OCI-LY7 (cell line): ENCODE results near the gene OLFM1.

Experiments used
- EZH2phosphoT487 ChIP-seq: fragments of 200-600 bp; sonication (generic); IDR thresholded peaks from 2 replicates; pipeline ENCODE4 v1.6.1; 2018; ENCODE audit warnings: low read depth, borderline replicate concordance, mild to moderate bottlenecking, mixed run types, antibody characterized with exemption, low read length, moderate library complexity, mixed read lengths
- TF ChIP-seq, protein P1 (sequence below): fragments of 200-600 bp; sonication (generic); conservative IDR thresholded peaks from 2 replicates; pipeline ENCODE4 v1.5.1; 2014; ENCODE audit warnings: mild to moderate bottlenecking, antibody characterized with exemption, low read length, moderate library complexity, mixed read lengths

DNA sequence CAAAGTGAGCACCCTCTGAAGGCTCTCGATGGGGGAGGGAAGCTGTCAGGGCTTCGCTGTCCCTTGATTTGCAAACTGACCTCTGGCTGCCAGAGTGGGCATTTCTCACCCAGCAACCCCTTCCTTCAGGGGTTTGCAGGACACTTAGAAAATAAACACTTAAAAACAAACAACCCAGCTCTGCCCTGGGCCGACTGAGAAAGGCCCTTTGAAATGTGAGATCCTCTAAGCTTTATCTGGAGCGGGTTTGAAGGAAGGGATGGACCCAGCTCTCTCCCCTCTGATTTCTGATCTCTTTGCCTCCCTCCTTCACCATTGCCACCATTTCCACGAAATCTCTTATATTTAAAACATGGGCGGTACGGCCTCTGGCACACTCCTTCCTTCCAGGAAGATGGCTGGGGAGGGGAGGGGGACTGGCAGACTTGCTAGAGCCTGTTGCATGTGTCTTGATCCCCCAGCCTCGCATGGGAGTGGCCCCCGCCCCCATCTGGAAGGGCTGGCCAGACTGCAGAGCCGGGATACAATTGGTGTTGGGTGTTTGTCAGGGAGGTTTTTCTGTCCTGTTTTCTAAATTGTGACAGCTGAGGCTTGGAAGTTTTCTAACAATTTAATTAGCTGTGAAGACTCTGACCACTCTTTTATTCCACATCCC lies 20.2 kb downstream of the OLFM1 start:
- TF ChIP-seq, protein P1, sequence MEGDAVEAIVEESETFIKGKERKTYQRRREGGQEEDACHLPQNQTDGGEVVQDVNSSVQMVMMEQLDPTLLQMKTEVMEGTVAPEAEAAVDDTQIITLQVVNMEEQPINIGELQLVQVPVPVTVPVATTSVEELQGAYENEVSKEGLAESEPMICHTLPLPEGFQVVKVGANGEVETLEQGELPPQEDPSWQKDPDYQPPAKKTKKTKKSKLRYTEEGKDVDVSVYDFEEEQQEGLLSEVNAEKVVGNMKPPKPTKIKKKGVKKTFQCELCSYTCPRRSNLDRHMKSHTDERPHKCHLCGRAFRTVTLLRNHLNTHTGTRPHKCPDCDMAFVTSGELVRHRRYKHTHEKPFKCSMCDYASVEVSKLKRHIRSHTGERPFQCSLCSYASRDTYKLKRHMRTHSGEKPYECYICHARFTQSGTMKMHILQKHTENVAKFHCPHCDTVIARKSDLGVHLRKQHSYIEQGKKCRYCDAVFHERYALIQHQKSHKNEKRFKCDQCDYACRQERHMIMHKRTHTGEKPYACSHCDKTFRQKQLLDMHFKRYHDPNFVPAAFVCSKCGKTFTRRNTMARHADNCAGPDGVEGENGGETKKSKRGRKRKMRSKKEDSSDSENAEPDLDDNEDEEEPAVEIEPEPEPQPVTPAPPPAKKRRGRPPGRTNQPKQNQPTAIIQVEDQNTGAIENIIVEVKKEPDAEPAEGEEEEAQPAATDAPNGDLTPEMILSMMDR: no peak
- TF ChIP-seq EZH2phosphoT487: no peak
